ENCODE data around the gene HTD2.

HTD2 gene

DNA sequence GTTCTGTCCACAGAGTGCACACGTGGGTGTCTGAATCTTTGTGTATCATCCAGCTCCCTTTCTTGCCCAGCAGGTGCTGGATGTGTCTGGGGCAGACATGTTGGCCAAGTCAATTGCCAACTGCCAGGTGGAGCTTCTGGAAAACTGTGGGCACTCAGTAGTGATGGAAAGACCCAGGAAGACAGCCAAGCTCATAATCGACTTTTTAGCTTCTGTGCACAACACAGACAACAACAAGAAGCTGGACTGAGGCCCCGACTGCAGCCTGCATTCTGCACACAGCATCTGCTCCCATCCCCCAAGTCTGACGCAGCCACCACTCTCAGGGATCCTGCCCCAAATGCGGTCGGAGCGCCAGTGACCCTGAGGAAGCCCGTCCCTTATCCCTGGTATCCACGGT is 12.8 kb upstream of the HTD2 start:
- no peak for DNase-seq

DNA sequence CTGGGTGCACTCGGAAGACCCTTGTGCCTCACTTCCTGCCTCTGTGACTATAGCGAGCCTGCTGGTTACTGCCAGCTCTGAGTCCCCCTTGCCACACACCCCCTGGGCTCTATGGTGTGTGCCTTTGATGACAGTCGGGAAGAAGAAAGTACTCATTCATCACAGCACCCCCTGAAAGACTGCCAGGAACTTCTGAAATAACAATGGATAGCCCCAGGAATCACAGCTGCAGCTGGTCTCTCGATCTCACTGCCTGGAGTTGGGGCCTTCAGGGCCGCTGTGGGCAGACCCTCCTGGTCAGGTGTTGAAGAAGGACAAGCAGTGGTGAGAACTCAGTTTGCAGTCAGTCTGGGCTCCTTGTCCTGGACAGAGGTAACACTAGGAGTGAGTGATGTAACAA is 10.1 kb upstream of the HTD2 start:
- DNase-seq, result no peak

DNA sequence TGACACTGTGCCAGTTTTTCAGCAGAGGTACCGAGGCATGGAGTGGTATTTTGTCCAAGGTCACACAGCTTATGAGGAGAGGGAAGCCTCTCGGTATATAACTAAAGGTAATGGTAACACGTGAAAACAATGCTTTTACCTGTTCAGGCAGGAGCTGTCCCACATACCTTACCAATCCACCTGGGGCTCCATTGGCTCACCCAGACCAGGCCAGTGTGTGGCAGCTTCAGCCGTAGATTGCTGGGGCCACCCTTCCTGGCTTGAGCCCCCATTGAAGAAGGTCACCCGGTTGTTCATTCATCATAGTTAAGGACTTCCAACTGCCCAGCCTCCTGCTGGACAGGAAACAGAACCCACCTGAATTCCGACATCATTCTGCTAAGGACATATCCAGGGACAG is 9.5 kb upstream of the HTD2 start:
- DNase-seq, result no peak

DNA sequence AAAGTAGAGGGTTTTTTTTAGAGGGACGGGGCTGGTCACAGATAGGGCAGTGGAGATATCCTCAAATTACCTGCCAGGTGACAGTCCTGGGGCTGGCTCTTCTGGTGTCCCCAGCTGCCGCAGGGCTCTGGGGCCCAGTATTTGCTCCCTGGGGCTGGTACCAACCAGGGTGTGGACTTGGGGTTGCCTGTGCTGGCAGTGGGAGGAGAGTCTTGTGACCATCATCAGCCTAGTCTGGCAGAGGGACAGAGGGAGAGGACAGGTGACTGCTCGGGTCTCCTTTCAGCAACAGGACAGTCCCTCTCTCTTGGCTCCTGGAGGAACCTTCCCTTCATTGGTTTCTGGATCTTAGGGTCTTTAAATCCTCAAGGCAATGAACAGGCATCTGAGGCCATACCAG is 8.1 kb upstream of the HTD2 start:
- DNase-seq, result no peak

DNA sequence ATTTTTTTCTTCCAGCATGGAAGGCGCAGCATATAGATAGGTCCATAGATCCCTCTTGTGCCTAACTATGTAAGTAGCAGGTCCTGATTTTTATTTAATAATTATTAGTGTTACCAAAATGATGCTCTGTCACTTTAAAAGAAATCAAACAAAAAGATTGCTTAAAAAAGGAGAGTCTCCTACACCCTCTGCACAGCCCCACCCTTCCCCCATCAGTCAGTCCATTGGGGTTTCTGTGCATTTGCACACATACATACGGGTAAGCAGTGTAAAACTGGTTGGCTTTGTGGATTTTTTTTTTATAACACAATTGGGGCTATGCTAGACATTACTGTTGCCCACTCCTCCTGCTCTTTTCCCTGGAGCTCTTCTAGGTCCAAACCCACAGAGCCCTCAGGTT is 7.2 kb upstream of the HTD2 start:
- DNase-seq, result no peak

DNA sequence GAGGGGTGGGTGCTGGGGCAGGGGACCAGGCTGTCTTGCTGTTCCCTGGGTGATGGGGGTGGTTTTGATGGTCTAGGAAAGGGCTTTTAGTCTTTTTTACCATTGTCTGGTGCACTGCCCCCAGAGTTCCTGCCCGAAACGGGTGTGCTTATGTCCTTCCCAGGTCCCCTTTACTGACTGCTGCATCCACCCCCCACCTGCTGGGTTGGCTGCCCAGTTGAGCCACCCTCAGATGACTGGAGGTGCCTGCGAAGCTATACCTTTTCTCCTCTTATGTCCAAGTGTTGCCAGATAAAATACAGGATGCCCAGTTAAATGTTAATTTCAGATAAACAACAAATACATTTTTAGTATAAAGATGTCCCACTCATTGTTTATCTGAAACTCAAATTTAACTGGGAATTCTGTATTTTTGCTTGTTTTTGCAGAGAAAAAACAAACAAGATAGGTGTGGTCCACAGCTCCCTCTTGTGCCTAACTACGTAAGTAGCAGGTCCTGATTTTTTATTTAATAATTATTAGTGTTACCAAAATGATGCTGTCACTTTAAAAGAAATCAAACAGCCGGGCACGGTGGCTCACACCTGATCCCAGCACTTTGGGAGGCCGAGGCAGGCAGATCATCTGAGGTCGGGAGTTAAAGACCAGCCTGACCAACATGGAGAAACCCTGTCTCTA is 6.3 kb upstream of the HTD2 start:
- DNase-seq, result no peak

DNA sequence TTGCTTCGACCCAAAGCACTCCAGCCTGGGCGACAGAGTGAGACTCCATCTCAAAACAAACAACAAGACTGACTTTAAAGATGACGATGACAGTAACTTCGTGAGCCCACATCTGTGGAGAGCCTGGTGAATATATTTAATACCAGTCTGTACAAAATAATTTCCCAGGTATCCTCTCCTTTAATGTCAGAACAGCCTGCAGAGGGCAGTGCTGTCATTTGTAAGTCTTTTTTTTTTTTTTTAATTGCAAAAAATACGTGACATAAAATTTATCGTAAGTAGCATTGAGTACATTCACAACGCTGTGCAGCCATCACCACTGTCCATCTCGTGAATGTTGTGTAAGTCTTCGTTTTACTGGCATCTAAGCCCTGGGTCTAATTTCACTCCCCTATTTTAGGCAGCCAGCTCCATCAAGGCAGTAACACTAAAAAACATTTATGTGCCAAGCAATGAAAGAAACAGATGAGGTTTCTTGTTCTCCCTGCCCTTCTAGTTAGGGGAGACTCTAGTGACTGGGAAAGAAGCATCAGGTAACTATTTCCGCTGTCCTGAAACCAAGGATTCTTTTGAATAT is 1.4 kb downstream of the HTD2 start:
- peak; percentile 45 for DNase-seq

DNA sequence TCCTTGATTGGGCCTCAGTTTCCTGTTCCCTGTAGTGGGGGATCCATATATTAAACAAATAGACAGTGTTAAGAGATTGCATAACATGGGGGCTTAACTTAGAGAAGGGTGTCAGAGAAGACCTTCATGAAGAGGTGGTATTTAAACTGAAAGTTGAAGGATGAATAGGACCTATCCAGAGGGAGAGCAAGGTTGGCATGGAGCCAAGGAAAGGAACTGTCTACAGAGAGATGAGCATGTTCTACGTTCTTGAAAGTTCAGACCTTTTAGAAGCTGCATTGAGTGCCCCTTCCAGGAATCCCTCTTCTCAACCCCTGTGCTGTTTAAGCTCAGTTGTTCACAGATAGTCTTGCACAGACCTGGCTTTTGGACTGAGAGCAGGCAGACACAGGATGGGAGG is 2.4 kb downstream of the HTD2 start:
- DNase-seq, result no peak

DNA sequence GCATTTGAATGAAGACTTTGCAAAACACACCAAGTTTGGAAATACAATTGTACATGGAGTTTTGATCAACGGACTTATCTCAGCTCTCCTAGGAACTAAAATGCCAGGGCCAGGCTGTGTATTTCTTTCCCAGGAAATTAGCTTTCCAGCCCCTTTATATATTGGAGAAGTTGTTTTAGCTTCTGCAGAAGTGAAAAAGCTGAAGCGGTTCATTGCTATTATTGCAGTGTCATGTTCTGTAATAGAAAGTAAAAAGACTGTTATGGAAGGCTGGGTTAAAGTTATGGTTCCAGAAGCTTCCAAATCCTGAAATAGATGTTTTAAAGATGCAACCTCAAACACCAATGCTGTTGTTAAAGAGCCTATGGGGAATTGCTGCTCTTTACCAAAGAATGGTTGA is 11.5 kb downstream of the HTD2 start:
- no peak for DNase-seq

DNA sequence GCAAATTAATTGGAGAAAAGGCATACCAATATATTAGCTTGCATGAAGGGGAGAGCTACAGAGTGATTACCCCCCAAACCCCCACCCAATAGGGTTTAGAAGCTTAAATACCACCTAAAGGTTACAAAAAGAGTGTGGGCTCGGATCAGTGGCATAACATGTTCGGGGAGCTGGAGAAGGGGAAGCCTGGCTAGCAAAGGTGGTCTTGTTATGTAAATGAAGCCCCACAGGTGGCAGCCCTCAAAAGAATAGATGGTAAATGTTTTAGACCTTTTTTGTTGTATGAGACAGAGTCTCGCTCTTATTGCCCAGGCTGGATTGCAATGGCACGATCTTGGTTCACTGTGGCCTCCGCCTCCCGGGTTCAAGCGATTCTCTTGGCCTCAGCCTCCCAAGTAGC is 15.5 kb downstream of the HTD2 start:
- DNase-seq, result no peak

DNA sequence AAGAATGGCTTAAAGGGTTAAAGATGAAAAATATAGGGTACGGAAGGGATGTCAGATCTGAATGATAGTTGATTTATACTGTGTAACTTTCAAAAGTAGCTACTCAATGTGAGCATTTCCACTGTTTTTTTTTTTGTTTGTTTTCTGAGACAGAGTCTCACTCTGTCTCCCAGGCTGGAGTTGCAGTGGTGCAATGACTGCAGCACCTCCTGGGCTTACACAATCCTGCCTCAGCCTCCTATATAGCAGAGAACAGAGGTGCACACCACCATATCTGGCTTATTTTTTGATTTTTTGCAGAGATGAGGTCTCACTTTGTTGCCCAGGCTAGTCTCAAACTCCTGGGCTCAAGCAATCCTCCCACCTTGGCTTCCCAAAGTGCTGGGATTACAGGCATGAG is 16.5 kb downstream of the HTD2 start:
- no peak for DNase-seq

DNA sequence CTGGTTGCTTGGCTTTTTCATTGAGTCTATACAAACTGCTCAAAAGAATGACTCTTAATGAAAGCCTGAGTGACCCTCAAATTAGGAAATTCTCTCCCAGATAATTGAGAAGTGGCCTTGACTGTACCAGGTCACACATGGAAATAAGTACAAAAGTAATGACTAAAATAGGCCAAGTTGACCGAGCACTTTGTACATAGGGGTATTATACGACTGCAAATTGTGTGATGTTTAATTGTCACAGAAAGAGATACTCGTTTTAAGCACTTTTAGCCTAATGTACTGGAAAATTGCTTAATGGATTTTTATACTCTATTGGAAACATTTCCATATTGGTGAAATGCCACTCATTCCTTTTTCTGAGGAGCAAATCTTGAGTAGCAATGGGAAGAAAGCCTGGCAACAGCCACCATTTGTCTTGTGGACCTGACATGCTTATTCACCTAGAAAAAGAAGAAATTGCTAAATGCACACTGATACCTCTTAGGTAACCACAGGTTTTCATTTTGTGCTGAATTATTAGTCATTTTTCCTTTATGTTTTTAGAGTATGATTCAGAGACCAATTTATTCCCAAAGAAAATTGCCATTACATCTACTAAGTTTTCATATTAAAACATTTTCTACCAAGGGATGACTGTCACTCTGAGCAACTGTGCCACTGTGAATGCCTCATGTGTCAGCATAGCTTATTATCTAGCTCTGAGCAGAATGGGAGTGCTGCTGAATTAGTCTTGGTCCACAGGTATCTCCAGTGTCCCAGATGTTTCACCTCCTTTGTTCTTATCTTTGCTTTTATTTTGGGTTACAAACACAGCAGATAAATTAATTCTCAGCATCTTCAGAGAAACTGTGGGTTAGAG is 17.4 kb downstream of the HTD2 start:
- DNase-seq, result no peak

DNA sequence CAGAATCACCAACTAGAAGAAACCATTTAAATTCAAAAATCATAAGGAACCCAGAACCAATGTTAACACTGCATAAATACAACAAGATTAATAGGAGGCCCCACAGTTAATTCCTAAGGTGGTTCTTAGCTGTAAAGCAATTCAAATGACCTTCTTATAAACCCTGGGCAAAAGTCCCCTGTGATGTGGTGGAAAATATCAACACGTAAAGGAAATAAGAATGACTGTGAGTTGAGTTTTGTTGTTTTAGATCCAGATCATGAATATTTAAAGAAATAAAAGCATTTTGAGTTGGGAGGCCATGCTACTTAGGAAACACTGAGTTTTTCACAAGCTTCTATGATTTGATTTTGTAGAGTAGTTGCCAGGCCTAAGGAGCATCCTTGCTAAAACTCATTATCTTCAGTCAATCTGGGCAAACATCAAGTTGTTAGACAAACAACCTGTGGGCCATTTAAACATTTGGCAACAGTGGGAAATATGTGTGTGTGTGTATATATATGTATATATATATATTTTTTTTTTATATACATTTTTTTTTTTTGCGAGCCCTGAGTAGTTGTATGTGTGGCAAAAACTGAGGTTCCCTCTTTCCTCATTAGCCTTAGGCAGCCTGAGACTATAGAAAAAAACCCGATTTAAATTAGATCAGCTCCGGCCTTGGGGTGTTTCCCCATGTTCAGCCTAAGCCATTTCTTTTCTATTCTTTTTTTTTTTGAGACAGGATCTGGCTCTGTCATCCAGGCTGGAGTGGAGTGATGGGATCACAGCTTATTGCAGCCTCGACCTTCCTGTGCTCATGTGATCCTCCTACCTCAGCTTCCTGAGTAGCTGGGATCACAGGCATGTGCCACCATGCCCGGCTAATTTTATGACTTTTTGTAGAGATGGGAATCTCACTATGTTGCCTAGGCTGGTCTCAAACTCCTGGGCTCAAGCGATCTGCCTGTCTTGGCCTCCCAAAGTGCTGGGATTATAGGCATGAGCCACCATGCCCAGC is 18.4 kb downstream of the HTD2 start:
- DNase-seq, result no peak

DNA sequence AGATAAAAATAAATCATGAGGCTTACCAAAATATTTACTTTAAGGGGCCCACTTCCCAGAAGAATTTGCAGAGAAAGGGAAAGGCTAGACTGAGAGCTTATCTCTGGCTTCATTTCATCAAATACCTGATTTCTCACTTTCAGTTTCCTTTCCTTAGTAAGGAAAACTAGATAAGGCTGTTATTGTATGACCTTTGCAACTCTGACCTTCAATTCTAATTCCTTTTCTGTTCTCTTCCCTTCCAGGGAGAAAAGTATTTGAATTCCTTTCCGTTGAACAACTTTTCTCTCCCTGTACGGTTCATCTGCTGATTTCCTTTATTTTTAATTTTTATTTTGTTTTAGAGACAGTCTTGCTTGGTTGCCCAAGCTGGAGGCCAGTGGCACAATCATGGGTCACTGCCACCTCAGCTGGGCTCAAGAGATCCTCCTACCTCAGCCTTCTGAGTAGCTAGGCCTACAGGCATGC is 19.2 kb downstream of the HTD2 start:
- DNase-seq, result no peak

DNA sequence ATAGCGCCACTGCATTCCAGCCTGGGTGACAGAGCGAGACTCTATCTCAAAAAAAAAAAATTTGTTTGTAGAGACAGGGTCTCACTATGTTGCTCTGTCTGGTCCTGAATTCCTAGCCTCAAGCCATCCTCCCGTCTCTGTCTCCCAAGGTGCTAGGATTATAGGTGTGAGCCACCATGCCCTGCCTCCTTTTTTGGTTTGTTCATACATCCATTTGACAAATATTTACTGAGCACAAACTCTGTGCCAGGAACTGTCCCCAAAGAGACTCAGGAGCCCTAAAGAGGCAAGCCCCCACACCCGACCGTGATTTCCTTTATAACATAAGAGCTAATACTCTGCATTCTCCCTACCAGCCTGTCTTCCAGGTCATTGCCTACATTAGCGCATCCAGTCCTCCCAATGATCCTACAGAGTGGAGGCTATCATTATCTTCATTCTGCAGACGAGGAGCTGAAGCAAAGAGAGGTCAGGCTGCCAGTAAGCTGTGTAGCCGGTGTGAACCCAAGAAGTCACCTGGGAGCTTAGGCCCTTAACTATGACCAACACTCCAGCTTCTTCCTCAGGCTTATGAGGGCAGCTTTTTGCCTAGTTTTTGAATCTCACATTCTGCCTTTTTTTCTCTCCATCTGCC is 20.1 kb downstream of the HTD2 start:
- no peak for DNase-seq

DNA sequence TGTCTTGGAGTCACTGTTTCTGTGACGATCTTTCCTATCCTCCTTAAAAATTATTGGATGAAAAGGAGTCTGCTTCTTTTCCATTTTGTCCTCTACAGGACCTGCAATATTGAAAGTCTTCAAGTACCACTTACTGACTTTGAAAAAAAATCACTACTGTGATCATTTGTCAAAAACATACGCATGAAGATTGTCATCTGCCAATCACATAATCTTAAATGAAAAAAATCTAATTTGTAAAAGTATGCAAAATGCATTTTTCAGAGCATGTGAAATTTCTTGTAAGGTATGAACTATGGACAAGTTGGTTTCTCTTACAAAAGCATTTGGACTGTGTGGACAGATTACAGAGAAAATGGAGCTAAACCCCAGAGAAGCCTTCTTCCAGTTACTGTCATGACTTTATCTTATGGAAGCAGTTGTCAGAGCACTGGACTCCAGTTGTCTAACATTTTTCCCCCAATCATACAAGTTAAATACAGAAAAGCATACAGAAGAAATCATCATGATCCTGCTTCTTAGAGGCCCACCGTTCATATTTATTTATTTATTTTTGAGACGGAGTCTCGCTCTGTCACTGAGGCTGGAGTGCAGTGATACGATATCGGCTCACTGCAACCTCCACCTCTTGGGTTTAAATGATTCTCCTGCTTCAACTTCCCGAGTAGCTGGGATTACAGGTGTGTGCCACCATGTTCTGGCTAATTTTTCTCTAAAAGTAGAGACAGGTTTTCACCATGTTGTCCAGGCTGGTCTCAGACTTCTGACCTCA is 23.0 kb downstream of the HTD2 start:
- no peak for DNase-seq

DNA sequence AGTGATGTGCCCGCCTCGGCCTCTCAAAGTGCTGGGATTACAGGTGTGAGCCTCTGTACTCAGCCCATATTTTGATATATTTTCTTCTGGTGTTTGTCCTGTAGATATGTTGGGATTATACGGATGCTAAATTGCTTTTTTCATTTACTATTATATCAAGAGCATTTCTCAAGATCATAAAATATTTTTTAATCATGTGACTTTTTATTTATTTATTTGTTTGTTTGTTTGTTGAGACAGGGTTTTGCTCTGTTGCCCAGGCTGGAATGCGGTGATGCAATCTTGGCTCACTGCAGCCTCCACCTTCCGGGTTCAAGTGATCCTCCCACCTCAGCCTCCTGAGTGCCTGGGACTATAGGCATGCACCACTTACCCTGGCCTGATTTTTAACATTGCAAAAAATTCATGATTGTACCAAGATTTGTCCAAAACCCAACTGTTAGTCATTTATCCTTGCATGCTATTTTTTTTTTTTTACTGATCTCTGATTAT is 23.6 kb downstream of the HTD2 start:
- DNase-seq, result no peak

DNA sequence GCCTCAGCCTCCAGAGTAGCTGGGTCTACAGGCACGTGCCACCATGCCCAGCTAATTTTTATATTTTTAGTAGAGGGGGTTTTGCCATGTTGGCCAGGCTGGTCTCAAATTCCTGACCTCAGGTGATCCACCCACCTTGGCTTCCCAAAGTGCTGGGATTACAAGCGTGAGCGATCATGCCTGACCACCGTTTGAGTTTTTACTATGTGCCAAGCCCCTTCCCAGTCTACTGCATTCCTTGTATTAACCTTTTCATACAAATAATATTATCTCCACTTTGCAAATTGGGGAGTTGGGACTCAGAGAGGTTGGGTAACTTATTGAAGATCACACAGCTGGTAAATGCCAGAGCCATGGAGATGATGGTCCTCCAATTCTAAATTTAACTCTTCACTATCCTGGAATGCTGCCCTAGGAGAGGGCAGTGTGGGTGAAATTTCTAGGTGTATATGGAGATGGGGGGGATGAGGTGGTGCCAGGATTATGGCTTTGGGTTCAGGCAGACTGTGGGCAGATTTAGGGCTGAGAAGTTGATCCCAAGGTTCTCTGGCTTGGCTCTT is 25.4 kb downstream of the HTD2 start:
- DNase-seq, result no peak

DNA sequence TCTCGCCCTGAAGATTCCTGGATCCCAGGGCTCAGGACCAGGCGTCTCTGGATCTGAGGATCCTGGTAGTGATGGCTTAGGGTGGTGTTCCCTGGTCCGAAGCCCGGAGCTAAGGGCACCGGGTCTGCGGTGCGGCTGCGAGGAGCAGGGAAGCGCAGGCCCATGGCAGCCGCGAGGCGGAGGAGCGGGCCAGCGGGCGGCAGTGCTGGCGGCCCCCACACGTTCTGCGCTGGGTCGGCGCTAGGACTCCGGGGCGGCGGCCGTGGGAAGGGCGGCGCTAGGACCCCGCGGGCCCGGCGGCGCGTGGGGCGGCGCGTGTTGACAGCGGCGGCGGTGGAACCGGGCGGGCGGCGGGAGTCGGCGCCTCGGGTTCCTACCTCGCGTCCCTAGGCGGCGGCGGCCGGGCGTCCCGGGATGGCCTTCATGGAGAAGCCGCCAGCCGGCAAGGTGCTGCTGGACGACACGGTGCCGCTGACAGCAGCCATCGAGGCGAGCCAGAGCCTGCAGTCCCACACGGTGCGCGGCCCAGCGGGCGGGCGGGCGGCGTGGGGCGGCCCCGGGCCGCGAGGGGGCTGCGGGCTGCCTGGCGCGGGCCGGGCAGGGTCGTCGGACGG is 26.4 kb downstream of the HTD2 start, which contains the start of gene PXK:
Gene PXK (plus strand): TSS at position 318 of the 614 bp plus-strand sequence. CDS start 97 bp downstream, at position 415.
- no peak for DNase-seq

All from KG1 (cell line).